ENCODE data around the gene SLC25A23.

Gene SLC25A23

DNA sequence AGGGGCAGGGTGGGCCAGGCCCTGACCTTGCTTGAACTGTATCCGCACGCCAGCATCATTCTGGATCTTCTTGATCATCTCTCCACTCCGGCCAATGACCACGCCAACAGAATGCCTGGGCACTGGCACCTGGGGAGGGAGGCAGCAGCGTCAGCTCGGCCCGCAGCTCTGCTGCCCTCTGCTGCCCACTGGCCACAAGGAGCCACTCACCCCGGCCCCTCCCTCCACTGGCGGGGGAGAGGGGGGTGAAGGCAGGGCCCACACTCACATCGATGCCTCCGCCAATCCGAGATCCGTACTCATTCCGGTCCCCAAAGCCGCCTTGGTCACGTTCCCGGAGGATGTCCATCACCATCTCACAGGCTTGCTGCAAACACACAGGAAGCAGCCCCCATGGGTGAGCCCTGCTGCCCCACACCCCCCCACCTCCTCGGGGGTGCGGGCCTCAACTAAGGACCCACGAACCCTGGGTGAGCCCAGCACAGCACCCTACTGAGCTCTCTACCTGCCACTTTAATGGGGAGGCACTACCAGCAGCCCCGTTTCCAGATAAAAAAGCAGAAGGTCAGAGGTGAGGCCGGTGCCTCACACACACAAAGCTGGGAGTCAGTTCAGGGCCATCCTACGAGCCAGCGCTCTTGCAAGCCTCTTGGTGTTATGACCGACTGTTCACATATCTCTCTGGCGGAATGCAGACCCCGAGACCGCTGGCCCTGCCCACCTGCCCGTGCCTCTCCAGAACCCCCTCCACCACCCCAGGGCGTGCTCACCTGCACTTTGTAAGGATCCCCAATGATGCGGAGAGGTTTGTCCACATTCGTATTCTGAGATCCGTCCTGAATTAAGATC is 41.7 kb downstream of the SLC25A23 start:
- peak overlapping the region; percentile 54 for H2BK5ac ChIP-seq (ENCODE audit: low read length)
- no peak overlapping the region for H3K14ac ChIP-seq (ENCODE audit: low read length)
- H3K9ac ChIP-seq (ENCODE audit: low read depth, low read length, poor library complexity), result peak overlapping the region; percentile 68
- H2BK120ac ChIP-seq (ENCODE audit: low read depth, low read length), result no peak overlapping the region
- no peaks in the 10 kb centered on the region for H3K9me3 ChIP-seq (replicated peaks in 1 of 2; ENCODE audit: control insufficient read depth in 2 of 2, insufficient read depth in 1 of 2, low read depth in 1 of 2, low read length in 2 of 2)
- H3K36me3 ChIP-seq (replicated peaks in 1 of 2; ENCODE audit: control insufficient read depth in 2 of 2, insufficient read depth in 2 of 2, low read length in 2 of 2), result peaks cover 74 to 98% of the 10 kb centered on the region in 2 donors
- no peak overlapping the region for H4K8ac ChIP-seq (ENCODE audit: low read depth, low read length)
- peaks cover 49% of the 10 kb centered on the region for H3K79me1 ChIP-seq (ENCODE audit: low read depth, low read length)
- no peak overlapping the region for H3K4me2 ChIP-seq (ENCODE audit: insufficient read depth, low read length, poor library complexity, severe bottlenecking)
- peaks cover under 1 to 9% of the 10 kb centered on the region in 2 donors for H3K4me1 ChIP-seq (ENCODE audit: control insufficient read depth in 2 of 2, insufficient read depth in 1 of 2, low read depth in 1 of 2, low read length in 2 of 2)
- H3K4ac ChIP-seq (ENCODE audit: low read length), result no peak overlapping the region
- no peak overlapping the region for H3K4me3 ChIP-seq (ENCODE audit: low read length in 2 of 2)
- H3K27me3 ChIP-seq (ENCODE audit: control insufficient read depth in 3 of 3, insufficient read depth in 3 of 3, low read depth in 1 of 3, low read length in 3 of 3), result no peaks in the 10 kb centered on the region
- DNase-seq (ENCODE audit: low spot score), result no peak
- H2AFZ ChIP-seq (ENCODE audit: low read length), result no peak overlapping the region
- H2AK5ac ChIP-seq (ENCODE audit: low read depth, low read length), result no peak overlapping the region
- no peak overlapping the region for H3K18ac ChIP-seq (ENCODE audit: low read length)
- H3K23ac ChIP-seq (ENCODE audit: low read depth, low read length, poor library complexity), result peak overlapping the region; percentile 81
- no peak overlapping the region for H2BK12ac ChIP-seq (ENCODE audit: low read length)
- no peak overlapping the region for H4K91ac ChIP-seq (ENCODE audit: low read depth, low read length, poor library complexity)
- no peak overlapping the region for H3K27ac ChIP-seq (replicated peaks; ENCODE audit: low read length)
- H2BK15ac ChIP-seq (ENCODE audit: low read length), result no peak overlapping the region
- WGBS, 2 donors (ENCODE audit: extremely low coverage in 2 of 2, insufficient read length in 2 of 2, insufficient replicate concordance in 1 of 2), result no CpG with 5 or more reads among the region's 33 CpGs

DNA sequence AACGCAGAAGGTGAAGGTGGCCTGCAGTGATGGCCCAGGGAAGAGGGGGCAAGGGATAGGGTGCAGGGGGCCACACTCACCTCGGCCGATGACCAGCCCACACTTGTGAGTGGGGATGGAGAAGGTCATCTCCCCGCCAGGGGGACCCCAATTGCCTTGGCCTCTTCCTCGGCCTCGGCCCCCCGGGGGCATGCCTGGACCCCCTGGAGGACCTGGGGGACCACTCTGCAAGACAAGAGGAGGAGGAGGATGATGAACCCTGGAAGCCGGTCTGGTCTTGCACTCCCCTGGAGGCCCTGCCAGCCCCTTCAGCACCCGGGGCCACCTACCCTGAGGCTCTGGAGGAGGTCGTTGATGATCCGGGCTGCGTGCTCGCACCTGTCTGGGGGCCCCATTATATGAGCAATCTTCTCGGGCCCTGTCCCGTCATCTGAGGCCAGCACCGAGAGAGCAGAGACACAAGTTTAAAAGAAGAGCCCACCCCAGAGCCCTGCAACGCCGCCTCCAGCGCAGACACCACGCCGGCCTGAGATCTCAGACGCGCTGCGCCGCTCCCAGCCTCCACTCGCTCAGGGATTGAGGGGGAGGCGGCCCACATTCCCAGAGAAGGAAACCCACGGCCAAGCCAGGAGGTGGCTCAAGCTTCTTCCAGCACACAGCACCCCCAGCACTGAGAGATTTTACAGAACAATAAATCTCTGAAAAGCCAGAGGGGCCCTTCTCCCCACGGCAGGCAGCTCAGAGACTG is 42.8 kb downstream of the SLC25A23 start:
- H4K91ac ChIP-seq (ENCODE audit: low read depth, low read length, poor library complexity), result no peak overlapping the region
- peaks cover 71 to 94% of the 10 kb centered on the region in 2 donors for H3K36me3 ChIP-seq (replicated peaks in 1 of 2; ENCODE audit: control insufficient read depth in 2 of 2, insufficient read depth in 2 of 2, low read length in 2 of 2)
- H4K8ac ChIP-seq (ENCODE audit: low read depth, low read length), result no peak overlapping the region
- H3K4me1 ChIP-seq (ENCODE audit: control insufficient read depth in 2 of 2, insufficient read depth in 1 of 2, low read depth in 1 of 2, low read length in 2 of 2), result peaks cover 0 to 1% of the 10 kb centered on the region in 2 donors
- no peak overlapping the region for H3K4me2 ChIP-seq (ENCODE audit: insufficient read depth, low read length, poor library complexity, severe bottlenecking)
- H2BK12ac ChIP-seq (ENCODE audit: low read length), result no peak overlapping the region
- H3K18ac ChIP-seq (ENCODE audit: low read length), result no peak overlapping the region
- no peak overlapping the region for H3K23ac ChIP-seq (ENCODE audit: low read depth, low read length, poor library complexity)
- no peak overlapping the region for H2BK120ac ChIP-seq (ENCODE audit: low read depth, low read length)
- peaks cover 46% of the 10 kb centered on the region for H3K79me1 ChIP-seq (ENCODE audit: low read depth, low read length)
- no peak for DNase-seq (ENCODE audit: low spot score)
- no CpG with 5 or more reads among the region's 29 CpGs for WGBS, 2 donors (ENCODE audit: extremely low coverage in 2 of 2, insufficient read length in 2 of 2, insufficient replicate concordance in 1 of 2)
- no peak overlapping the region for H2AK5ac ChIP-seq (ENCODE audit: low read depth, low read length)
- no peak overlapping the region for H3K27ac ChIP-seq (replicated peaks; ENCODE audit: low read length)
- no peaks in the 10 kb centered on the region for H3K27me3 ChIP-seq (ENCODE audit: control insufficient read depth in 3 of 3, insufficient read depth in 3 of 3, low read depth in 1 of 3, low read length in 3 of 3)
- H2BK15ac ChIP-seq (ENCODE audit: low read length), result no peak overlapping the region
- H3K9me3 ChIP-seq (replicated peaks in 1 of 2; ENCODE audit: control insufficient read depth in 2 of 2, insufficient read depth in 1 of 2, low read depth in 1 of 2, low read length in 2 of 2), result no peaks in the 10 kb centered on the region
- no peak overlapping the region for H3K4ac ChIP-seq (ENCODE audit: low read length)
- H2BK5ac ChIP-seq (ENCODE audit: low read length), result peak overlapping the region; percentile 54
- peak overlapping the region; percentile 66 for H3K9ac ChIP-seq (ENCODE audit: low read depth, low read length, poor library complexity)
- H3K14ac ChIP-seq (ENCODE audit: low read length), result no peak overlapping the region
- no peak overlapping the region for H3K4me3 ChIP-seq (ENCODE audit: low read length in 2 of 2)
- H2AFZ ChIP-seq (ENCODE audit: low read length), result no peak overlapping the region

DNA sequence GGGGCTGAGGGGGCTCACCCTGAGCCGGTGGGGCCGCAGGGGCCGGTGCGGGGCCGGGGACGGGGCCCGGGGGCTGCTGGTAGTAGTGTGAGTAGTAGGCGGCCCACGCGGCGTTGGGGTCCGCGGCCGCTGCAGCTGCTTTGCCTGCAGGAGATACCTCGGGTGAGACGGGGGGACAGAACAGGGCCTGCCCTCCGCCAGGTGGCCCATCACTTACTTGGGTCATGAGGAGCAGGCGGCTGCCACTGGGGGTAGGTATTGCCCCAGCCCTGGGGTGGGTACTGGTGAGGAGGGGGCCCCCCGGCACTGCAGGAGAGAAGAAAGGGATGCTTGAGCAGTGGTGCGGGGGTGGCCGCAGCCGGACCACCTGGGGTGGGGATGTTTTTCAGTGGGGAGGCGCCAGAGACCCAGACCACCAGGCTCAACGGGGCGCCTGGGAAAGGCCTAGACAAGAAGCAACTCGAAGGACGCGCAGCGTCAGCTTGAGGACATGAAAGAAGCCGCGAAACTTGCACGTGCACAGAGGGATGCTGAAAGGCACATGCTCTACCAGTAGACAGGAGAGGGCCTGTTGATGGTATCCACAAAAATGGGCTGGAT is 43.9 kb downstream of the SLC25A23 start:
- Histone ChIP-seq H3K4me2 (ENCODE audit: insufficient read depth, low read length, poor library complexity, severe bottlenecking) (no peak overlapping the region), H4K8ac (ENCODE audit: low read depth, low read length) (no peak overlapping the region), H3K9ac (ENCODE audit: low read depth, low read length, poor library complexity) (no peak overlapping the region), H2AFZ (ENCODE audit: low read length) (no peak overlapping the region), H2BK5ac (ENCODE audit: low read length) (no peak overlapping the region), H4K91ac (ENCODE audit: low read depth, low read length, poor library complexity) (no peak overlapping the region), H3K4me1 (ENCODE audit: control insufficient read depth in 2 of 2, insufficient read depth in 1 of 2, low read depth in 1 of 2, low read length in 2 of 2) (no peaks in the 10 kb centered on the region), H3K36me3 (replicated peaks in 1 of 2; ENCODE audit: control insufficient read depth in 2 of 2, insufficient read depth in 2 of 2, low read length in 2 of 2) (peaks cover 59 to 82% of the 10 kb centered on the region in 2 donors), H3K4me3 (ENCODE audit: low read length in 2 of 2) (no peak overlapping the region), H3K4ac (ENCODE audit: low read length) (no peak overlapping the region), H3K23ac (ENCODE audit: low read depth, low read length, poor library complexity) (no peak overlapping the region), H3K14ac (ENCODE audit: low read length) (no peak overlapping the region), H2BK120ac (ENCODE audit: low read depth, low read length) (no peak overlapping the region), H2BK15ac (ENCODE audit: low read length) (no peak overlapping the region), H3K9me3 (replicated peaks in 1 of 2; ENCODE audit: control insufficient read depth in 2 of 2, insufficient read depth in 1 of 2, low read depth in 1 of 2, low read length in 2 of 2) (no peaks in the 10 kb centered on the region), H3K27me3 (ENCODE audit: control insufficient read depth in 3 of 3, insufficient read depth in 3 of 3, low read depth in 1 of 3, low read length in 3 of 3) (no peaks in the 10 kb centered on the region), H2AK5ac (ENCODE audit: low read depth, low read length) (no peak overlapping the region), H3K27ac (replicated peaks; ENCODE audit: low read length) (no peak overlapping the region), H3K18ac (ENCODE audit: low read length) (no peak overlapping the region), H2BK12ac (ENCODE audit: low read length) (no peak overlapping the region), H3K79me1 (ENCODE audit: low read depth, low read length) (peaks cover 38% of the 10 kb centered on the region)
- no CpG with 5 or more reads among the region's 32 CpGs for WGBS, 2 donors (ENCODE audit: extremely low coverage in 2 of 2, insufficient read length in 2 of 2, insufficient replicate concordance in 1 of 2)
- DNase-seq (ENCODE audit: low spot score), result no peak
